Loucy (cell line): ENCODE measurements around the gene ZNF614.

Source experiments
- EZH2phosphoT487 ChIP-seq: fragments of 200-600 bp; IDR thresholded peaks from 2 replicates; pipeline ENCODE4 v1.6.1; 2018; ENCODE audit warnings: antibody characterized with exemption, mild to moderate bottlenecking, moderate library complexity, borderline replicate concordance
- TF ChIP-seq, protein P1 (sequence below): fragments of 200-600 bp; sonication (generic); conservative IDR thresholded peaks from 2 replicates; pipeline ENCODE4 v1.5.1; 2014; ENCODE audit warnings: mild to moderate bottlenecking, antibody characterized with exemption, low read length

DNA sequence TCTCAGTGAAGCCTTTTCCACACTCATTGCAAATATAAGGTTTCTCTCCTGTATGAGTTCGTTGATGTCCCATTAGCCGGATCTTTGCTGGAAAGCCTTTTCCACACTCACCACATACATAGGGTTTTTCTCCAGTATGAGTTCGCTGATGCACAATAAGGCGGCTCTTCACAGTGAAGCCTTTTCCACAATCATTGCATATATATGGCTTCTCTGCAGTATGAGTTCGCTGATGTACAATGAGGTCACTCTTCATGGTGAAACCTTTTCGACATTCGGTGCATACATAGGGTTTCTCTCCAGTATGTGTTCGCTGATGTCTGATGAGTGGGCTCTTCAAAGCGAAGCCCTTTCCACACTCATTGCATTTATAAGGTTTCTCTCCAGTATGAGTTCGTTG lies 34.8 kb downstream of the ZNF614 start:
- TF ChIP-seq, protein P1, sequence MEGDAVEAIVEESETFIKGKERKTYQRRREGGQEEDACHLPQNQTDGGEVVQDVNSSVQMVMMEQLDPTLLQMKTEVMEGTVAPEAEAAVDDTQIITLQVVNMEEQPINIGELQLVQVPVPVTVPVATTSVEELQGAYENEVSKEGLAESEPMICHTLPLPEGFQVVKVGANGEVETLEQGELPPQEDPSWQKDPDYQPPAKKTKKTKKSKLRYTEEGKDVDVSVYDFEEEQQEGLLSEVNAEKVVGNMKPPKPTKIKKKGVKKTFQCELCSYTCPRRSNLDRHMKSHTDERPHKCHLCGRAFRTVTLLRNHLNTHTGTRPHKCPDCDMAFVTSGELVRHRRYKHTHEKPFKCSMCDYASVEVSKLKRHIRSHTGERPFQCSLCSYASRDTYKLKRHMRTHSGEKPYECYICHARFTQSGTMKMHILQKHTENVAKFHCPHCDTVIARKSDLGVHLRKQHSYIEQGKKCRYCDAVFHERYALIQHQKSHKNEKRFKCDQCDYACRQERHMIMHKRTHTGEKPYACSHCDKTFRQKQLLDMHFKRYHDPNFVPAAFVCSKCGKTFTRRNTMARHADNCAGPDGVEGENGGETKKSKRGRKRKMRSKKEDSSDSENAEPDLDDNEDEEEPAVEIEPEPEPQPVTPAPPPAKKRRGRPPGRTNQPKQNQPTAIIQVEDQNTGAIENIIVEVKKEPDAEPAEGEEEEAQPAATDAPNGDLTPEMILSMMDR, result no peak
- no peak for TF ChIP-seq EZH2phosphoT487
